ENCODE measurements around the gene ELAVL3.
A peak's percentile ranks its signal among the peaks of the same experiment; 100 is the strongest.
"Not testable (repeated sequence)": the region's sequence is repeated elsewhere in the genome, so short reads cannot be mapped to it uniquely, and the experiment has no call there.

The ELAVL3 gene

DNA sequence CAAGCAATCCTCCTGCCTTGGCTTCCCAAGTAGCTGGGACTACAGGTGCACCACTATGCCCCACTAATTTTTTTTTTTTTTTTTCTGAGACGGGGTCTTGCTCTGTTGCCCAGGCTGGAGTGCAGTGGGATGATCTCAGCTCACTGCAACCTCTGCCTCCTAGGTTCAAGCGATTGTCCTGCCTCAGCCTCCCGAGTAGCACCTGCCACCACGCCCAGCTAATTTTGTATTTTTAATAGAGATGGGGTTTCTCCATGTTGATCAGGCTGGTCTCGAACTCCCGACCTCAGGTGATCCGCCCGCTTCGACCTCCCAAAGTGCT lies 25.7 kb downstream of the ELAVL3 start:
- WGBS (ENCODE audit: extremely low coverage, insufficient coverage, low lambda C conversion rate), result no CpG with 5 or more reads among the region's 9 CpGs
- not testable (repeated sequence) for H2AK5ac ChIP-seq (ENCODE audit: low read length); H3K27me3 ChIP-seq (ENCODE audit: insufficient read depth, low read length, poor library complexity); H3K56ac ChIP-seq (ENCODE audit: low read length); H3K79me2 ChIP-seq (ENCODE audit: control insufficient read depth, insufficient read depth, low read length); H3K23ac ChIP-seq (ENCODE audit: low read length); H2BK5ac ChIP-seq (ENCODE audit: low read length); H4K5ac ChIP-seq (ENCODE audit: low read length); H3K18ac ChIP-seq (ENCODE audit: low read length); H4K8ac ChIP-seq (ENCODE audit: low read depth, low read length); H3K4me3 ChIP-seq (ENCODE audit: low read length); H3K27ac ChIP-seq (ENCODE audit: low read depth, low read length); H2BK15ac ChIP-seq (replicated peaks; ENCODE audit: low read depth); H2BK120ac ChIP-seq (ENCODE audit: low read depth, low read length); H3K79me1 ChIP-seq (ENCODE audit: low read length); H3K4me2 ChIP-seq (ENCODE audit: low read length); H3K36me3 ChIP-seq (ENCODE audit: control insufficient read depth, insufficient read depth, low read length); H3K4me1 ChIP-seq (ENCODE audit: control insufficient read depth, low read depth, low read length); H3K9ac ChIP-seq (ENCODE audit: low read length); H3K4ac ChIP-seq (ENCODE audit: low read depth, low read length); DNase-seq

DNA sequence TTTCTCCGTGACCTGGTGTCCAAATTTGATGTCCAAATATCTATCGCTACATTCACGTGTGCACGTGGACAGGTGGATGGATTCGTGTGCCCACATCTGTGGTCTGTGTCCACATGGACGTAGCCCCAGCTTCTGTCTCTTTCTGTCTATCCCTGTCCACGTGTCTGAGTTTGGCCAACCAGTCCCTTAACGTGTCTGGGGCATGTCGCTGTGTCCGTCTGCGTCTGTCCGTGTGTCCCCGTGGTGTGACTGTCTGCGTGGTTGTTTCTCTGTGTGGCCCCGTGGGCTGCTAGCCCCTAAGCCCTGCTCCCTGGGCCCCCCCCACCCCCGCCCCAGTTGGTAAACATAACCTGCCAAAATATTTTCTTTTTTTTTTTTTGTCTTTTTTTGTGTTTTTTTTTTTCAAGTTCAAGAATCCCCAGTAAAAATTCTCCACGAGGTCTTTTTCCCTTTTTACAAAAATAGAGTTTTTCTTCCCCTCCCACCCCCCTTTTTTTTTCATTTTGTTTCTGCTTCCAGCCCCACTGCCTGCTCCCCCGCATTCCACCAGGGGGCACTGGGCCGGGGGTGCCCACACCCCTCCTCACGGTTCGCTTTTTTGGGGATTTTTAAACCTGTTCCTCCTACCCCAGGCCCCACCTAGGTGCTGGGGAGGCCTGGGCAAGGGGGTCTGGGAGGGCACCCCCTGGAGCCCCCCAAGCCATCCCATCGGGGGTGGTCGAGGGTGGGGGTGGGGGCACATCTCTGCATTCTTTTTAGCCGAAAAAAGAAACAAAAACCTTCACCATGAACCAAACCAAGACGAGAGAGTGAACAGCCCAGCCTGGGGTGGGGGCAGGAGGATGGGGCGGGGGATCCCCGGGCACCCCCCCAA lies 27.1 kb downstream of the ELAVL3 start:
- no peak overlapping the region for H3K4ac ChIP-seq (ENCODE audit: low read depth, low read length)
- no peak overlapping the region for H3K27ac ChIP-seq (ENCODE audit: low read depth, low read length)
- DNase-seq, result no peak
- H3K79me2 ChIP-seq (ENCODE audit: control insufficient read depth, insufficient read depth, low read length), result no peaks in the 10 kb centered on the region
- H2BK15ac ChIP-seq (replicated peaks; ENCODE audit: low read depth), result no peak overlapping the region
- H3K4me1 ChIP-seq (ENCODE audit: control insufficient read depth, low read depth, low read length), result no peaks in the 10 kb centered on the region
- no peak overlapping the region for H2BK5ac ChIP-seq (ENCODE audit: low read length)
- H3K4me3 ChIP-seq (ENCODE audit: low read length), result no peak overlapping the region
- no peak overlapping the region for H2BK120ac ChIP-seq (ENCODE audit: low read depth, low read length)
- WGBS (ENCODE audit: extremely low coverage, insufficient coverage, low lambda C conversion rate), result no CpG with 5 or more reads among the region's 27 CpGs
- no peaks in the 10 kb centered on the region for H3K36me3 ChIP-seq (ENCODE audit: control insufficient read depth, insufficient read depth, low read length)
- no peak overlapping the region for H3K4me2 ChIP-seq (ENCODE audit: low read length)
- no peak overlapping the region for H2AK5ac ChIP-seq (ENCODE audit: low read length)
- H3K9ac ChIP-seq (ENCODE audit: low read length), result no peak overlapping the region
- H4K5ac ChIP-seq (ENCODE audit: low read length), result no peak overlapping the region
- peak overlapping the region; percentile 58 for H3K56ac ChIP-seq (ENCODE audit: low read length)
- H3K23ac ChIP-seq (ENCODE audit: low read length), result no peak overlapping the region
- no peaks in the 10 kb centered on the region for H3K79me1 ChIP-seq (ENCODE audit: low read length)
- no peaks in the 10 kb centered on the region for H3K27me3 ChIP-seq (ENCODE audit: insufficient read depth, low read length, poor library complexity)
- no peak overlapping the region for H3K18ac ChIP-seq (ENCODE audit: low read length)
- no peak overlapping the region for H4K8ac ChIP-seq (ENCODE audit: low read depth, low read length)

DNA sequence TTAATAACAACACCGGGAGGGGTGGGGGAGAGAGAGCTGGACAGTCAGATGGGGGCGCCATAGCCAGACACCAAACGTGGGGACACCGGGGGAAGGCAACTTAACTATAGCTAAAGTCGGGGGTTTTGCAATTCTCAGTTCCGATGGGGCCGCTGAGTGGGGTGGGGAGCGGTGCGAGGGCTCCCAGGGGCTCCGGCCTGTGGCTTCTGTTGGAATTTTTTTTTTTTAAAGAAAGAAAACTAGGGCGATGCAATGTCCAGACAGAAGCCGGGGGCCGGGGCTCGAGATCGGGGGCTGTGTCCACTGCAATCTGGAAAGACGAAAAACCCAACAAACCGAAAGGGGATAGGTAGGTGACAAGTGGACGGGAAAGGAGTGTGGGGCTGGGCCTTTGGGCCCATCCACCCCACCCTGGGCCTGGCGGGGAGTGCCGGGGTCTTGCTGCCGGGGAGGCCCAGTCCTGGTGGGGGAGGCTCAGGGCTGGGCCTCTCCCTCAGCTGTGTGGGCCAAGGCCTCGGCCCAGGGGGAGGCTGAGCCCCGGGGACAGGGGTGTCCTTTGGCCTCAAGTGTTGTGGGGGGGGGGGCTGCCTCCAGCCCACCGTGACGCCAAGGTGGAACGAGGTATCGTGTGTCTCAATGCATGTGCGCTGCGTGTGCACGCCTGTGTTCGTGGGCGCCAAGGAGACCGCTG lies 28.1 kb downstream of the ELAVL3 start:
- no peak overlapping the region for H3K4ac ChIP-seq (ENCODE audit: low read depth, low read length)
- no peak overlapping the region for H3K4me2 ChIP-seq (ENCODE audit: low read length)
- no peak overlapping the region for H3K56ac ChIP-seq (ENCODE audit: low read length)
- no peak overlapping the region for H3K9ac ChIP-seq (ENCODE audit: low read length)
- no peak overlapping the region for H2BK120ac ChIP-seq (ENCODE audit: low read depth, low read length)
- no CpG with 5 or more reads among the region's 33 CpGs for WGBS (ENCODE audit: extremely low coverage, insufficient coverage, low lambda C conversion rate)
- H3K36me3 ChIP-seq (ENCODE audit: control insufficient read depth, insufficient read depth, low read length), result no peaks in the 10 kb centered on the region
- no peak overlapping the region for H2AK5ac ChIP-seq (ENCODE audit: low read length)
- H3K79me1 ChIP-seq (ENCODE audit: low read length), result no peaks in the 10 kb centered on the region
- DNase-seq, result no peak
- H3K27me3 ChIP-seq (ENCODE audit: insufficient read depth, low read length, poor library complexity), result no peaks in the 10 kb centered on the region
- H3K4me3 ChIP-seq (ENCODE audit: low read length), result no peak overlapping the region
- H3K4me1 ChIP-seq (ENCODE audit: control insufficient read depth, low read depth, low read length), result no peaks in the 10 kb centered on the region
- H2BK15ac ChIP-seq (replicated peaks; ENCODE audit: low read depth), result no peak overlapping the region
- no peak overlapping the region for H4K5ac ChIP-seq (ENCODE audit: low read length)
- no peak overlapping the region for H3K23ac ChIP-seq (ENCODE audit: low read length)
- H3K27ac ChIP-seq (ENCODE audit: low read depth, low read length), result no peak overlapping the region
- no peak overlapping the region for H2BK5ac ChIP-seq (ENCODE audit: low read length)
- H3K18ac ChIP-seq (ENCODE audit: low read length), result no peak overlapping the region
- H3K79me2 ChIP-seq (ENCODE audit: control insufficient read depth, insufficient read depth, low read length), result no peaks in the 10 kb centered on the region
- no peak overlapping the region for H4K8ac ChIP-seq (ENCODE audit: low read depth, low read length)

DNA sequence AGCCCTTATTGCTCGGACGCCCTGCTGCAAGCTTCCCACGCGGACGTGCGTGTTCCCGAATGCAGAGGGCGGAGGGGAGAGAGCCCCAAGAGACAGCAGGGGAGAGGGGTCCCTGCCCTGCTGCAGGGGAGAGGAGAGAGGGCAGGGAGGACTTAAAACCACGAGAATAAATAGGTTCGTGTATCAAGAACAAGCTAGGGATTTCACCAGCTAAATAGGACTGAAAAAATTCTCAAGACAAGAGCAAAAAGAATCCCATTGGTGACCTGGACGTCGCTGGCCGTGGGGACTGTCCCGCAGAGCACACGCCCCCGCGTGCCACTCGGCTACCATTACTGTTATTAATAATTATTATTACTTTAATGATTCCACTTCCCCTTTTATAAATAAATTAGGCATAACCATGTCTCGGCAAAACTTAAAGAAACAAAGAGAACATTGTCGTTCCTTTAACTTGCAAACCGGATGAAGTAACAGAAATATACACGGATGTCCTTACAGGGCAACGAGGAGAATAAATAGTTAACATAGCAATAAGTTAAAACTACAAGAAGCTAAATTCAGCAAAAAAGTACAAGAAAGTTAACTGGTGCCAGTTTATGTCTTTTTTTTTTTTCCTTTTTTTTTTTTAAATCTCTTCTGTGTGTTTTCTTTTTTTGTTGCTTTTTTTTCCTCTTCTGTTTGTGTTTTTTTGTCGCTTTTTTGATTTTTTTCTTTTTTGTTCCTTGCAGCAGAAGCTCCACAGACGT lies 28.8 kb downstream of the ELAVL3 start:
- no peaks in the 10 kb centered on the region for H3K27me3 ChIP-seq (ENCODE audit: insufficient read depth, low read length, poor library complexity)
- H3K79me1 ChIP-seq (ENCODE audit: low read length), result no peaks in the 10 kb centered on the region
- WGBS (ENCODE audit: extremely low coverage, insufficient coverage, low lambda C conversion rate), result no CpG with 5 or more reads among the region's 25 CpGs
- H2BK5ac ChIP-seq (ENCODE audit: low read length), result no peak overlapping the region
- H4K8ac ChIP-seq (ENCODE audit: low read depth, low read length), result no peak overlapping the region
- DNase-seq, result no peak
- H3K4me3 ChIP-seq (ENCODE audit: low read length), result no peak overlapping the region
- no peaks in the 10 kb centered on the region for H3K79me2 ChIP-seq (ENCODE audit: control insufficient read depth, insufficient read depth, low read length)
- no peak overlapping the region for H3K27ac ChIP-seq (ENCODE audit: low read depth, low read length)
- H3K18ac ChIP-seq (ENCODE audit: low read length), result peak overlapping the region; percentile 70
- H2BK120ac ChIP-seq (ENCODE audit: low read depth, low read length), result no peak overlapping the region
- H4K5ac ChIP-seq (ENCODE audit: low read length), result no peak overlapping the region
- H2BK15ac ChIP-seq (replicated peaks; ENCODE audit: low read depth), result no peak overlapping the region
- H2AK5ac ChIP-seq (ENCODE audit: low read length), result no peak overlapping the region
- H3K9ac ChIP-seq (ENCODE audit: low read length), result no peak overlapping the region
- no peaks in the 10 kb centered on the region for H3K4me1 ChIP-seq (ENCODE audit: control insufficient read depth, low read depth, low read length)
- no peak overlapping the region for H3K4ac ChIP-seq (ENCODE audit: low read depth, low read length)
- H3K4me2 ChIP-seq (ENCODE audit: low read length), result no peak overlapping the region
- no peak overlapping the region for H3K23ac ChIP-seq (ENCODE audit: low read length)
- no peaks in the 10 kb centered on the region for H3K36me3 ChIP-seq (ENCODE audit: control insufficient read depth, insufficient read depth, low read length)
- H3K56ac ChIP-seq (ENCODE audit: low read length), result peak overlapping the region; percentile 12

DNA sequence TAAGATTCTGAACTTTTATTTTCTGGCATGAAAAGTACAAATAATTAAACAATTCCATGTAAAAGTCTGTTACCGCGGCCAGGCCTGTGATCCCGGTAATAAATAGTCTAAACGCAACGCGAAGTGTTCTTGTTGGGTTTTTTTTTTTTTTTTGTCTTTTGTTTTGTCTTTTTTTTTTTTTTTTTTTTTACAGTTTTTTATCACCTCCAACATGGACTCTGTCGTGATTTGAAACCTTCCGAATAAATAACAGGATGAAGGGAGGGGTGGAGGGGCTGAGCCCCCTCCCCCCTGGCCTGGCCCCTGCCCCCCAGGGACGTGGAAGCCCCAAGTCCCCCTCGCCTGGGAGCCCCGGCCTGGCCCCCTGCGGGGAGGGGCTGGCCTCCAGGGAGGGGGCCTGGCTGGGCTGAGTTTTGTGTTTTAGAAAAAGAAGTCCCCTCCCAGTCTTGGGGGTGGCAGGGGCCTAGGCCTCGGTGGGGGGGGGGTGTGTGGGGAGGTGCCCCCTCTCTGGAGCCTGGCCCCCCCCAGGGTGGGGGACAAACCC lies 29.4 kb downstream of the ELAVL3 start:
- H3K4me3 ChIP-seq (ENCODE audit: low read length), result no peak overlapping the region
- H4K5ac ChIP-seq (ENCODE audit: low read length), result no peak overlapping the region
- H2AK5ac ChIP-seq (ENCODE audit: low read length), result no peak overlapping the region
- no peaks in the 10 kb centered on the region for H3K4me1 ChIP-seq (ENCODE audit: control insufficient read depth, low read depth, low read length)
- no CpG with 5 or more reads among the region's 13 CpGs for WGBS (ENCODE audit: extremely low coverage, insufficient coverage, low lambda C conversion rate)
- no peak overlapping the region for H2BK120ac ChIP-seq (ENCODE audit: low read depth, low read length)
- no peak overlapping the region for H4K8ac ChIP-seq (ENCODE audit: low read depth, low read length)
- H3K27me3 ChIP-seq (ENCODE audit: insufficient read depth, low read length, poor library complexity), result no peaks in the 10 kb centered on the region
- no peak overlapping the region for H3K4me2 ChIP-seq (ENCODE audit: low read length)
- no peak overlapping the region for H3K23ac ChIP-seq (ENCODE audit: low read length)
- H3K9ac ChIP-seq (ENCODE audit: low read length), result no peak overlapping the region
- DNase-seq, result no peak
- peak overlapping the region; percentile 12 for H3K56ac ChIP-seq (ENCODE audit: low read length)
- H2BK5ac ChIP-seq (ENCODE audit: low read length), result no peak overlapping the region
- H3K36me3 ChIP-seq (ENCODE audit: control insufficient read depth, insufficient read depth, low read length), result peaks cover 1% of the 10 kb centered on the region
- H3K4ac ChIP-seq (ENCODE audit: low read depth, low read length), result no peak overlapping the region
- peak overlapping the region; percentile 70 for H3K18ac ChIP-seq (ENCODE audit: low read length)
- H3K79me1 ChIP-seq (ENCODE audit: low read length), result no peaks in the 10 kb centered on the region
- H2BK15ac ChIP-seq (replicated peaks; ENCODE audit: low read depth), result no peak overlapping the region
- no peaks in the 10 kb centered on the region for H3K79me2 ChIP-seq (ENCODE audit: control insufficient read depth, insufficient read depth, low read length)
- H3K27ac ChIP-seq (ENCODE audit: low read depth, low read length), result no peak overlapping the region
